Measurements from ENCODE around the gene RBM46.

Gene RBM46

GRCh38 chr4:154781126-154781982 lies at the start of gene RBM46:
Gene RBM46, plus strand, starts transcription at chr4:154781272. Its CDS starts 15,481 bp downstream, at chr4:154796753.
- no peak for DNase-seq

- no peak for DNase-seq
Observed at GRCh38 chr4:154731756-154732155, 49.3 kb upstream of the RBM46 start.

- no peak for DNase-seq
Observed at GRCh38 chr4:154732669-154733068, 48.4 kb upstream of the RBM46 start.

GRCh38 chr4:154736770-154737169 lies 44.3 kb upstream of the RBM46 start:
- no peak for DNase-seq

GRCh38 chr4:154738426-154738825 lies 42.6 kb upstream of the RBM46 start:
- DNase-seq, result no peak

- DNase-seq, result no peak
Observed at GRCh38 chr4:154739111-154739510, 42.0 kb upstream of the RBM46 start.

GRCh38 chr4:154740462-154740861 lies 40.6 kb upstream of the RBM46 start:
- DNase-seq, result no peak

GRCh38 chr4:154741131-154741665 lies 39.9 kb upstream of the RBM46 start:
- no peak for DNase-seq

- DNase-seq, result peak; percentile 22
Observed at GRCh38 chr4:154741922-154742850, 38.9 kb upstream of the RBM46 start.

GRCh38 chr4:154743683-154744340 lies 37.3 kb upstream of the RBM46 start, which contains the start of gene LRAT:
Gene LRAT, plus strand, starts transcription at chr4:154744000. Its CDS starts 327 bp downstream, at chr4:154744327.
- no peak for DNase-seq

- no peak for DNase-seq
Observed at GRCh38 chr4:154744341-154744926, 36.6 kb upstream of the RBM46 start.

- DNase-seq, result no peak
Observed at GRCh38 chr4:154757713-154758112, 23.4 kb upstream of the RBM46 start.

GRCh38 chr4:154760895-154761294 lies 20.2 kb upstream of the RBM46 start:
- no peak for DNase-seq

- no peak for DNase-seq
Observed at GRCh38 chr4:154778264-154778663, 2.8 kb upstream of the RBM46 start.

GRCh38 chr4:154779362-154779947 lies 1.6 kb upstream of the RBM46 start:
- peak; percentile 76 for DNase-seq

GRCh38 chr4:154781983-154782293 lies 866 bp downstream of the RBM46 start:
- no peak for DNase-seq

GRCh38 chr4:154807042-154807630 lies 26.1 kb downstream of the RBM46 start:
- peak; percentile 85 for DNase-seq

GRCh38 chr4:154818230-154818629 lies 37.2 kb downstream of the RBM46 start:
- peak; percentile 24 for DNase-seq

GRCh38 chr4:154822775-154823174 lies 41.7 kb downstream of the RBM46 start:
- peak; percentile 38 for DNase-seq

GRCh38 chr4:154836030-154836429 lies 55.0 kb downstream of the RBM46 start:
- DNase-seq, result no peak

GRCh38 chr4:154836513-154836912 lies 55.4 kb downstream of the RBM46 start:
- DNase-seq, result no peak

GRCh38 chr4:154838155-154838554 lies 57.1 kb downstream of the RBM46 start:
- DNase-seq, result no peak

Data from OCI-M1 (cell line).